Osteocyte (in vitro differentiated cells): ENCODE measurements around the gene OTUD7B. TPM values are rescaled to one million over a fixed set of nuclear protein-coding genes. Genes with fewer than 3 reads are reported as not detected.
A peak's percentile ranks its signal among the peaks of the same experiment; 100 is the strongest.

Experiments used
- DNase-seq: peaks from one replicate; pipeline ENCODE4 v3.0.0; 2021; ENCODE audit warnings: mixed read lengths; ENCODE audit not compliant: unreplicated experiment; ENCODE audit errors: extremely low spot score
- H3K27ac Mint-ChIP-seq: one replicate; pipeline ENCODE4 v1.8.0; 2021; ENCODE audit warnings: mild to moderate bottlenecking, mixed read lengths; ENCODE audit not compliant: unreplicated experiment
- H3K27me3 Mint-ChIP-seq: one replicate; pipeline ENCODE4 v1.8.0; 2021; ENCODE audit warnings: mixed read lengths; ENCODE audit not compliant: unreplicated experiment
- H3K36me3 Mint-ChIP-seq: one replicate; pipeline ENCODE4 v1.8.0; 2021; ENCODE audit warnings: mixed read lengths; ENCODE audit not compliant: unreplicated experiment
- H3K4me1 Mint-ChIP-seq: one replicate; pipeline ENCODE4 v1.8.0; 2021; ENCODE audit warnings: mixed read lengths; ENCODE audit not compliant: unreplicated experiment
- H3K4me3 Mint-ChIP-seq: one replicate; pipeline ENCODE4 v1.8.0; 2021; ENCODE audit warnings: mild to moderate bottlenecking, moderate library complexity, mixed read lengths; ENCODE audit not compliant: unreplicated experiment
- H3K9me3 Mint-ChIP-seq: one replicate; pipeline ENCODE4 v1.8.0; 2021; ENCODE audit warnings: mixed read lengths; ENCODE audit not compliant: unreplicated experiment
- total RNA-seq: library from RNA; stranded (reverse); gene quantifications from 2 replicates; pipeline ENCODE4 v1.2.1, GENCODE V29; 2021
- TF ChIP-seq, protein P1 (sequence below): fragments of 200-600 bp; sonication (generic); IDR thresholded peaks from 2 replicates; pipeline ENCODE4 v1.5.0; 2021; ENCODE audit warnings: antibody characterized with exemption, mild to moderate bottlenecking, moderate library complexity

The OTUD7B gene
- total RNA-seq, 1 donor from 2014 or later = 25.1 TPM

DNA sequence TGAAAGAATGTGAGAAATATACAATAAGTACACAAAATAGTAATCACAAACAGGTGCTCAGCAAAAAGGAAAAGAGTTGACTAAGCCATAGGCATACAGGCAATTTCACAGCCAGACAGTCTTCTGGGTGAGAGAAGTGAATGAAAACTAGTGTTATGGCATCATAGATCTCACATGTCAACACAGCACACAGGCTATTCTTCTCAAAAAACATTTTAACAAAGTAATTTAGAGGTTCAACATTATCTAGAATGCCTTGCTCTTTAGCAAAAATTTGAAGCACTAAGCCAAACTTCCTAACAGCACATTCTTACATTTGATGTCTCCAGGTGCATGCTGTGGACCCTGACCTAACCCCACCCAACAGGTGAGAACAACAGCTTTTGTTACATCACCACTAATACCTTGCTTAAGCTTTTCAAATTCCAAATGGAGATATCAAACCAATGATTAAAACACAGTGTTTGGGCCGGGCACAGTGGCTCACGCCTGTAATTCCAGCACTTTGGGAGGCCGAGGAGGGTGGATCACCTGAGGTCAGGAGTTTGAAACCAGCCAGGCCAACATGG lies 30.5 kb downstream of the OTUD7B start:
- no peak overlapping the region for H3K27ac Mint-ChIP-seq
- no peak overlapping the region for H3K4me3 Mint-ChIP-seq
- peaks cover 24% of the 10 kb centered on the region for H3K4me1 Mint-ChIP-seq

DNA sequence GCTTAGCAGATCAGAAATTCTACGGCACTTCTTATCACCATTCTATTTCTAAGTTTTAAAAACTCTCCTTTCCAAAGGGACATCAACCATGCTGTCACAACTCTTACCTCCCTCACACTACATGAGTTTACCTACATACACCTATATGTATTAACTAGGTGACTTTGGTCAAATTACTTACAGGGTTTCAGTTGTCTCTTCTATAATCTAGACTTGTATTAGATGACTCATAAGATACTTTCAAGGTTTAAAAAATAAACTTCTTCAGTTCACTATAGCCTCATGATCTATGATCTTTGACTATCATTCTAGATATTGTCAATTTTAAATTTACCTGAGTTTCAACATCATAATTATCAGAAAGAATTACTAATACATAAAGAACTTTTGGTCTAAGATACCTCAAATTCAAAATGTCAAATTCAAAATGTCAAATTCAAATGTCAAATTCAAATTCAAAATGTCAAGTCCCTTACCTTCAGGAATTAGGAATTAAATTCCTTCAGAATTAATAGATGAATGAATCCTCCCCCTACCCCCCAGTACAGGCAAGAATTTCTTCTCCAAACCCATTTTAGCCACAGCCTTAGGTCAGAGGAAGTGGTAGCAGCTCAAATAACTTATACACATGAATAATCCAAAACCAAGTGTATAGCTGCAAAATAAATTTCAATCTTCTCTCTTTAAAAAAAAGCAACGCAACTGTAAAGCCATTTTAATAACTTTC lies 31.1 kb downstream of the OTUD7B start:
- Mint-ChIP-seq H3K27ac (no peak overlapping the region), H3K27me3 (no peaks in the 10 kb centered on the region), H3K4me1 (peaks cover 24% of the 10 kb centered on the region), H3K36me3 (peaks cover 17% of the 10 kb centered on the region), H3K4me3 (no peak overlapping the region), H3K9me3 (no peaks in the 10 kb centered on the region)
- TF ChIP-seq, protein P1, sequence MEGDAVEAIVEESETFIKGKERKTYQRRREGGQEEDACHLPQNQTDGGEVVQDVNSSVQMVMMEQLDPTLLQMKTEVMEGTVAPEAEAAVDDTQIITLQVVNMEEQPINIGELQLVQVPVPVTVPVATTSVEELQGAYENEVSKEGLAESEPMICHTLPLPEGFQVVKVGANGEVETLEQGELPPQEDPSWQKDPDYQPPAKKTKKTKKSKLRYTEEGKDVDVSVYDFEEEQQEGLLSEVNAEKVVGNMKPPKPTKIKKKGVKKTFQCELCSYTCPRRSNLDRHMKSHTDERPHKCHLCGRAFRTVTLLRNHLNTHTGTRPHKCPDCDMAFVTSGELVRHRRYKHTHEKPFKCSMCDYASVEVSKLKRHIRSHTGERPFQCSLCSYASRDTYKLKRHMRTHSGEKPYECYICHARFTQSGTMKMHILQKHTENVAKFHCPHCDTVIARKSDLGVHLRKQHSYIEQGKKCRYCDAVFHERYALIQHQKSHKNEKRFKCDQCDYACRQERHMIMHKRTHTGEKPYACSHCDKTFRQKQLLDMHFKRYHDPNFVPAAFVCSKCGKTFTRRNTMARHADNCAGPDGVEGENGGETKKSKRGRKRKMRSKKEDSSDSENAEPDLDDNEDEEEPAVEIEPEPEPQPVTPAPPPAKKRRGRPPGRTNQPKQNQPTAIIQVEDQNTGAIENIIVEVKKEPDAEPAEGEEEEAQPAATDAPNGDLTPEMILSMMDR = no peak
- DNase-seq = no peak

More for the DNA sequence above, 30.5 kb downstream of the OTUD7B start:
- TF ChIP-seq, protein P1 = no peak
- H3K27me3 Mint-ChIP-seq = no peaks in the 10 kb centered on the region
- DNase-seq = no peak
- H3K36me3 Mint-ChIP-seq = peaks cover 15% of the 10 kb centered on the region
- H3K9me3 Mint-ChIP-seq = no peaks in the 10 kb centered on the region

DNA sequence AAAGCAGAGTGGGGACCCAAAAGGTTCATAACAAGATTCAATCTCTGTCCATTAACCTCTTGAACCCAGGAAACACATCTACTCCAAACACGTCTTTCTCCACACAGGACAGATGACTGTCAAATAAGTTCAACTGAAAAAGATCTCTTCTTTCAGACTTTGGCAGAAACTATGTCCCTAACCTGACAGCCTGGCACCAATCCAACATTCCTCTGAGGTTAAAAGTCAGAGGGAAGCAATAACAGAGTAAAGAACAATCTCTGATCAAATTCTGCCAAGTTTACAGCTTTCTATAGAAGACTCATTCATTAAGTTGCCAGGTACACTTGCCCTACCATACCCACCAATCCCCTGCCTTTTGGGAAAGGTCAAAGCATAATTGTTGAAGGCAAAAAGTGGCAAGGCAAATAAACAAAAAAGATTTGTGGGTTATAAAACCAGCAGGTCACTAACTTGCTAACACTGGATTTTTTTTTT lies 31.9 kb downstream of the OTUD7B start:
- TF ChIP-seq, protein P1 = no peak
- DNase-seq = no peak
- H3K4me3 Mint-ChIP-seq = no peak overlapping the region

DNA sequence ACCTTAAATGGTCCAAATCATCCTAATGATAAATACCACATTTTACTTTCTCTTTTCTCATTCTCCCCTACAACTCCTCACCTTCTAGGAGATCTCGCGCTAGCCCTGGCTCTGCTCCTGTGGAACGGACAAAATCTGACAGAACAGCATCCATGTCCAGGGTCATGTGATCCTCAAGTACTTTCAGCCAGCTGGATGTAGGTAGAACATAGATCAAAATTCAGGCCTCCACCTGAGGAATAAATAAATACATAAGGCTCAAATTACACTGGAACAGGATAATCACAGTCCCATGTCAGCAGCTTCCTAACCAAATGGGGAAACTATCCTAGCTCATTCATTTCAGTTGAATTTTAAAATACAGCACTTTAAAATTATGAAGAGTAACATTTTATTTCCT lies 33.2 kb downstream of the OTUD7B start:
- H3K4me1 Mint-ChIP-seq = peaks cover 24% of the 10 kb centered on the region
- H3K4me3 Mint-ChIP-seq = no peak overlapping the region
- no peak overlapping the region for H3K27ac Mint-ChIP-seq
- TF ChIP-seq, protein P1 = no peak
- H3K9me3 Mint-ChIP-seq = no peaks in the 10 kb centered on the region
- H3K36me3 Mint-ChIP-seq = peaks cover 31% of the 10 kb centered on the region
- H3K27me3 Mint-ChIP-seq = no peaks in the 10 kb centered on the region
- no peak for DNase-seq

More for the DNA sequence above, 31.9 kb downstream of the OTUD7B start:
- peak overlapping the region; percentile 8 for H3K27ac Mint-ChIP-seq
- peaks cover 21% of the 10 kb centered on the region for H3K36me3 Mint-ChIP-seq
- no peaks in the 10 kb centered on the region for H3K9me3 Mint-ChIP-seq
- no peaks in the 10 kb centered on the region for H3K27me3 Mint-ChIP-seq
- H3K4me1 Mint-ChIP-seq = peaks cover 24% of the 10 kb centered on the region

DNA sequence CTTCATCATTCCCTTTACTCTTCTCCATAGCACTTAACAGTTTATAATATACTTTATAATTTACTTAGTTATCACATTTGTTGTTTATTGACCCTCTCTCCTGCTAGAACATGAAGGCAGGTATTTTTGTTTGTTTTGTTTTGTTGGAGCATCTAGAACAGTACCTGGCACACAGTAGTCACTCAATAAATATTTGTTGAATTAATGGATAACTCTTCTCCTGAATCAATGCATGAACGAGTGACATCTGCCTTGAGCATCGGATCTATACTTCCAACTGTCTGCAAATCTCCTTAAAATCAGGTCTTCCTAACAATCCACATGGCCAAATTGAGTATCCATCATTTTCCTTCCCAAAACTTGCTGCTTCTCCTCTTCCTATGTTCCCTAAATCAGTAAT lies 38.0 kb downstream of the OTUD7B start:
- H3K4me3 Mint-ChIP-seq = no peak overlapping the region
- TF ChIP-seq, protein P1 = no peak
- H3K36me3 Mint-ChIP-seq = peaks cover 52% of the 10 kb centered on the region
- H3K9me3 Mint-ChIP-seq = no peaks in the 10 kb centered on the region
- H3K4me1 Mint-ChIP-seq = no peaks in the 10 kb centered on the region
- H3K27me3 Mint-ChIP-seq = no peaks in the 10 kb centered on the region
- no peak for DNase-seq
- no peak overlapping the region for H3K27ac Mint-ChIP-seq
